Measurements from ENCODE around the gene THSD4.

GRCh38 chr15:71804695-71805470 is 689.6 kb downstream of the THSD4 start:
- TF ChIP-seq, protein P1, sequence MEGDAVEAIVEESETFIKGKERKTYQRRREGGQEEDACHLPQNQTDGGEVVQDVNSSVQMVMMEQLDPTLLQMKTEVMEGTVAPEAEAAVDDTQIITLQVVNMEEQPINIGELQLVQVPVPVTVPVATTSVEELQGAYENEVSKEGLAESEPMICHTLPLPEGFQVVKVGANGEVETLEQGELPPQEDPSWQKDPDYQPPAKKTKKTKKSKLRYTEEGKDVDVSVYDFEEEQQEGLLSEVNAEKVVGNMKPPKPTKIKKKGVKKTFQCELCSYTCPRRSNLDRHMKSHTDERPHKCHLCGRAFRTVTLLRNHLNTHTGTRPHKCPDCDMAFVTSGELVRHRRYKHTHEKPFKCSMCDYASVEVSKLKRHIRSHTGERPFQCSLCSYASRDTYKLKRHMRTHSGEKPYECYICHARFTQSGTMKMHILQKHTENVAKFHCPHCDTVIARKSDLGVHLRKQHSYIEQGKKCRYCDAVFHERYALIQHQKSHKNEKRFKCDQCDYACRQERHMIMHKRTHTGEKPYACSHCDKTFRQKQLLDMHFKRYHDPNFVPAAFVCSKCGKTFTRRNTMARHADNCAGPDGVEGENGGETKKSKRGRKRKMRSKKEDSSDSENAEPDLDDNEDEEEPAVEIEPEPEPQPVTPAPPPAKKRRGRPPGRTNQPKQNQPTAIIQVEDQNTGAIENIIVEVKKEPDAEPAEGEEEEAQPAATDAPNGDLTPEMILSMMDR (conservative IDR thresholded peaks at IDR 0.05 in 1 of 2, IDR thresholded peaks at IDR 0.05 in 1 of 2; ENCODE audit: extremely low read depth in 1 of 2, insufficient read depth in 1 of 2, low read depth in 1 of 2, low read length in 2 of 2), result no peak
- TF ChIP-seq EZH2 (IDR thresholded peaks at IDR 0.05; ENCODE audit: borderline replicate concordance, low read length), result no peak
